ENCODE measurements around the gene NFKBIA. TPM values are rescaled to one million over a fixed set of nuclear protein-coding genes. Genes with fewer than 3 reads are reported as not detected.
"Not testable (repeated sequence)": the region's sequence is repeated elsewhere in the genome, so short reads cannot be mapped to it uniquely, and the experiment has no call there.

NFKBIA gene
- total and polyA plus RNA-seq, 8 donors, result 48.2 to 124 (median 63.8) TPM

- intact Hi-C loops (cut with DNase I), result no loop called here
- Histone ChIP-seq H3K4me1 (peaks cover 0 to 3% (median 0%) of the 10 kb centered on the region in 3 donors), H3K27ac (peak overlapping the region in 2 of 4 donors; percentile 44 to 47), H3K9me3 (no peaks in the 10 kb centered on the region), H3K4me3 (no peak overlapping the region), H3K27me3 (no peaks in the 10 kb centered on the region), H3K36me3 (no peaks in the 10 kb centered on the region)
- WGBS, 2 donors, result 41 to 47% methylated on average over 5 of the region's 5 CpGs
- no peak for TF ChIP-seq CTCF (IDR thresholded peaks at IDR 0.05)
- DNase-seq, result no peak
- peak; percentile 55 to 83 (median 68) for ATAC-seq
- FAIRE-seq, result no peak
These were observed 48.3 kb downstream of the NFKBIA start for GRCh38 chr14:35355981-35356841.

GRCh38 chr14:35355235-35355634 is 49.3 kb downstream of the NFKBIA start:
- H3K4me3 ChIP-seq; H3K27ac ChIP-seq; H3K4me1 ChIP-seq; H3K27me3 ChIP-seq; intact Hi-C loops (cut with DNase I); FAIRE-seq; H3K9me3 ChIP-seq; H3K36me3 ChIP-seq; ATAC-seq; DNase-seq: not testable (repeated sequence)
- WGBS, 2 donors, result 87 to 96% methylated on average over 6 of the region's 6 CpGs

GRCh38 chr14:35353409-35354172 is 51.0 kb downstream of the NFKBIA start:
- peak in 1 of 4 donors; percentile 28 for ATAC-seq
- Histone ChIP-seq H3K4me1 (peaks cover 0 to 3% (median 0%) of the 10 kb centered on the region in 3 donors), H3K27ac (no peak overlapping the region), H3K36me3 (no peaks in the 10 kb centered on the region), H3K9me3 (no peaks in the 10 kb centered on the region), H3K27me3 (no peaks in the 10 kb centered on the region), H3K4me3 (no peak overlapping the region)
- no peak for FAIRE-seq
- TF ChIP-seq CTCF (IDR thresholded peaks at IDR 0.05), result no peak
- peak in 1 of 6 donors; percentile 1 for DNase-seq
- intact Hi-C loops (cut with DNase I), result no loop called here
- 65 to 68% methylated on average over 10 of the region's 10 CpGs for WGBS, 2 donors

- FAIRE-seq (no peak), DNase-seq (peak in 2 of 6 donors; percentile 21 to 39), ATAC-seq (peak in 2 of 4 donors; percentile 24 to 55)
- Histone ChIP-seq H3K27ac (no peak overlapping the region), H3K27me3 (no peaks in the 10 kb centered on the region), H3K4me3 (no peak overlapping the region), H3K9me3 (no peaks in the 10 kb centered on the region), H3K36me3 (no peaks in the 10 kb centered on the region), H3K4me1 (peaks cover 0 to 3% (median 0%) of the 10 kb centered on the region in 3 donors)
- no peak for TF ChIP-seq CTCF (IDR thresholded peaks at IDR 0.05)
- WGBS, 2 donors, result 82 to 86% methylated on average over 15 of the region's 15 CpGs
- intact Hi-C loops (cut with DNase I), result no loop called here
These were observed 52.0 kb downstream of the NFKBIA start for GRCh38 chr14:35352274-35353233.

GRCh38 chr14:35351897-35352273 is 52.7 kb downstream of the NFKBIA start:
- no peaks in the 10 kb centered on the region for H3K36me3 ChIP-seq
- peak in 1 of 6 donors; percentile 18 for DNase-seq
- no peak overlapping the region for H3K27ac ChIP-seq

More at GRCh38 chr14:35351897-35352273, 52.7 kb downstream of the NFKBIA start:
- intact Hi-C loops (cut with DNase I), result no loop called here
- ATAC-seq, result no peak
- FAIRE-seq, result no peak
- 72 to 75% methylated on average over 4 of the region's 4 CpGs for WGBS, 2 donors
- Histone ChIP-seq H3K4me1 (peaks cover 0 to 2% (median 0%) of the 10 kb centered on the region in 3 donors), H3K4me3 (no peak overlapping the region), H3K9me3 (no peaks in the 10 kb centered on the region), H3K27me3 (no peaks in the 10 kb centered on the region)
- no peak for TF ChIP-seq CTCF (IDR thresholded peaks at IDR 0.05)

Data from pancreas (tissue), 10 donors.